Esophagus muscularis mucosa (tissue), 4 donors: ENCODE results near the gene POC1A. TPM values are rescaled to one million over a fixed set of nuclear protein-coding genes. Genes with fewer than 3 reads are reported as not detected.
A peak's percentile ranks its signal among the peaks of the same experiment; 100 is the strongest.

Source experiments
- DNase-seq: peaks from one replicate; pipeline ENCODE4 v3.0.0-alpha.2; 2017; ENCODE audit errors: extremely low spot score
- H3K27ac ChIP-seq, 4 donors: fragments of 200-600 bp; sonication (generic); replicated peaks in 1 of 4; 1 replicate in 3 of 4; 2 replicates in 1 of 4; pipeline ENCODE4 v1.5.1; 2016 to 2019; ENCODE audit warnings: mild to moderate bottlenecking in 1 of 4
- H3K27me3 ChIP-seq, 4 donors: fragments of 200-600 bp; sonication (generic); one replicate each; pipeline versions ENCODE4 v1.5.1 to v1.6.0; 2016 to 2019
- H3K36me3 ChIP-seq, 4 donors: fragments of 200-600 bp; sonication (generic); one replicate each; pipeline ENCODE4 v1.5.1; 2016 to 2019
- H3K4me1 ChIP-seq, 4 donors: fragments of 200-600 bp; sonication (generic); one replicate each; pipeline ENCODE4 v1.5.1; 2016 to 2019
- H3K4me3 ChIP-seq, 4 donors: fragments of 200-600 bp; sonication (generic); 1 replicate in 2 of 4; 2 replicates in 2 of 4; pipeline ENCODE4 v1.5.1; 2016 to 2019; ENCODE audit warnings: mild to moderate bottlenecking in 4 of 4, moderate library complexity in 1 of 4
- H3K9me3 ChIP-seq, 4 donors: fragments of 200-600 bp; sonication (generic); 1 replicate in 3 of 4; 2 replicates in 1 of 4; pipeline ENCODE4 v1.5.1; 2016 to 2019
- EP300 ChIP-seq: sonication (generic); formaldehyde crosslinking; IDR thresholded peaks from one replicate; pipeline ENCODE4 v1.6.1; 2017; ENCODE audit warnings: antibody characterized with exemption
- POLR2A ChIP-seq: fragments of 450-650 bp; IDR thresholded peaks from one replicate; pipeline ENCODE4 v1.6.1; 2017; ENCODE audit warnings: antibody characterized with exemption, moderate library complexity, mild to moderate bottlenecking, low read depth
- POLR2AphosphoS5 ChIP-seq, 2 donors: sonication (generic); formaldehyde crosslinking; IDR thresholded peaks; one replicate each; pipeline ENCODE4 v1.6.1; 2017; ENCODE audit warnings: antibody characterized with exemption in 2 of 2
- WGBS: methylation state at CpG from one replicate; pipeline ENCODE4 v1.1.5; 2018; 5-methylcytosine and 5-hydroxymethylcytosine counted together
- intact Hi-C: fragments of 100-400 bp; cut with DNase I; formaldehyde crosslinking; loops from one replicate; pipeline ENCODE4 v1.15.1; 2023
- total RNA-seq, 4 donors: library from RNA; depleted of rRNA; stranded (reverse); fragments of >200 nt; gene quantifications; one replicate each; pipeline versions ENCODE4 v1.1.0 to v1.2.1, GENCODE V29; 2016
- TF ChIP-seq, protein P1 (sequence below), 3 experiments: fragments of 200-600 bp in 2 of 3; fragments of 450-650 bp in 1 of 3; sonication (generic) in 2 of 3; IDR thresholded peaks; one replicate each; pipeline ENCODE4 v1.5.1; 2017 to 2019; ENCODE audit warnings: antibody characterized with exemption in 3 of 3, mild to moderate bottlenecking in 2 of 3, moderate library complexity in 1 of 3

Gene POC1A
- total RNA-seq, 4 donors from 2014 or later: 0.71 to 2.1 (median 1.2) TPM

- Histone ChIP-seq H3K4me1 (peaks cover 31 to 41% (median 35%) of the 10 kb centered on the region in 4 donors), H3K27ac (no peak overlapping the region), H3K27me3 (no peaks in the 10 kb centered on the region), H3K4me3 (no peak overlapping the region), H3K9me3 (no peaks in the 10 kb centered on the region), H3K36me3 (no peaks in the 10 kb centered on the region)
- WGBS: 83% methylated on average over 1 of the region's 1 CpG
- no peak for DNase-seq
- intact Hi-C loops: no loop called here
- TF ChIP-seq POLR2A: no peak
- no peak for TF ChIP-seq POLR2AphosphoS5 (IDR thresholded peaks at IDR 0.05)
- no peak for TF ChIP-seq EP300
- TF ChIP-seq, protein P1, sequence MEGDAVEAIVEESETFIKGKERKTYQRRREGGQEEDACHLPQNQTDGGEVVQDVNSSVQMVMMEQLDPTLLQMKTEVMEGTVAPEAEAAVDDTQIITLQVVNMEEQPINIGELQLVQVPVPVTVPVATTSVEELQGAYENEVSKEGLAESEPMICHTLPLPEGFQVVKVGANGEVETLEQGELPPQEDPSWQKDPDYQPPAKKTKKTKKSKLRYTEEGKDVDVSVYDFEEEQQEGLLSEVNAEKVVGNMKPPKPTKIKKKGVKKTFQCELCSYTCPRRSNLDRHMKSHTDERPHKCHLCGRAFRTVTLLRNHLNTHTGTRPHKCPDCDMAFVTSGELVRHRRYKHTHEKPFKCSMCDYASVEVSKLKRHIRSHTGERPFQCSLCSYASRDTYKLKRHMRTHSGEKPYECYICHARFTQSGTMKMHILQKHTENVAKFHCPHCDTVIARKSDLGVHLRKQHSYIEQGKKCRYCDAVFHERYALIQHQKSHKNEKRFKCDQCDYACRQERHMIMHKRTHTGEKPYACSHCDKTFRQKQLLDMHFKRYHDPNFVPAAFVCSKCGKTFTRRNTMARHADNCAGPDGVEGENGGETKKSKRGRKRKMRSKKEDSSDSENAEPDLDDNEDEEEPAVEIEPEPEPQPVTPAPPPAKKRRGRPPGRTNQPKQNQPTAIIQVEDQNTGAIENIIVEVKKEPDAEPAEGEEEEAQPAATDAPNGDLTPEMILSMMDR (IDR thresholded peaks at IDR 0.05): no peak
Measured at GRCh38 chr3:52092271-52092660, 62.0 kb downstream of the POC1A start.

GRCh38 chr3:52091586-52092270 lies 62.5 kb downstream of the POC1A start:
- Histone ChIP-seq H3K9me3 (no peaks in the 10 kb centered on the region), H3K36me3 (no peaks in the 10 kb centered on the region), H3K4me1 (peaks cover 34 to 46% (median 39%) of the 10 kb centered on the region in 4 donors), H3K27me3 (no peaks in the 10 kb centered on the region), H3K27ac (no peak overlapping the region), H3K4me3 (no peak overlapping the region)
- TF ChIP-seq EP300 (no peak), POLR2AphosphoS5 (IDR thresholded peaks at IDR 0.05) (no peak), POLR2A (no peak)
- TF ChIP-seq, protein P1 (IDR thresholded peaks at IDR 0.05): no peak
- no peak for DNase-seq
- intact Hi-C loops: no loop called here
- 68% methylated on average over 5 of the region's 5 CpGs for WGBS

DNA sequence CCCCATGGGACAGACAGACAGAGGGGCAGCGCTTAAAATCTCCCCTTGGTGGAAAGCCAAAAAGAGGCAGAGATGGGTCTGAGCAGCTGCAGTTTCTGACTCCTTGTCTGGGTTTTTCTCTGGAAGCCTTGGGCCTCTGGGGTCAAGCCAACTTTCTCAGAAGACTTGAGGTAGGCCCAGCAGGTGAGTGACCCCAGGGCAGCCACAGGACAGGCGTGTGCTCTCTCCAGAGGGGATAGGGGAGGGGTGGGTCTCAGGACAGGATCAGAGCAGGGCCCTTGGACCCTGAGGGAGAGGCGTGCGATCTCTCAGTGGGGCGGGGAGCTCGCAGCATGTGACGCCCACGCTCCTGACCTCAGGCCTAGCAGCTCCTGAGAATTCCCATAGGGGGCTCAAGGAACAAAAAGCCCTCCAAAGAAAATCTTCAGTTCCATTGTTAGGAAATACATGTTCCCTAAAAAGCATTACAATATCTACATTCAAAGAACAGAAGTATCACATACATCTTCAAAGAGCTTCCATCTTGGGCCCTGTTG lies 63.2 kb downstream of the POC1A start:
- intact Hi-C loops: no loop called here
- Histone ChIP-seq H3K9me3 (no peaks in the 10 kb centered on the region), H3K36me3 (no peaks in the 10 kb centered on the region), H3K27me3 (no peaks in the 10 kb centered on the region), H3K4me1 (peaks cover 37 to 50% (median 39%) of the 10 kb centered on the region in 4 donors), H3K4me3 (no peak overlapping the region), H3K27ac (peak overlapping the region in 2 of 4 donors; percentile 42 to 54)
- TF ChIP-seq, protein P1 (IDR thresholded peaks at IDR 0.05): no peak
- TF ChIP-seq POLR2AphosphoS5 (IDR thresholded peaks at IDR 0.05) (no peak), POLR2A (no peak), EP300 (no peak)
- WGBS: 87% methylated on average over 7 of the region's 8 CpGs
- no peak for DNase-seq

DNA sequence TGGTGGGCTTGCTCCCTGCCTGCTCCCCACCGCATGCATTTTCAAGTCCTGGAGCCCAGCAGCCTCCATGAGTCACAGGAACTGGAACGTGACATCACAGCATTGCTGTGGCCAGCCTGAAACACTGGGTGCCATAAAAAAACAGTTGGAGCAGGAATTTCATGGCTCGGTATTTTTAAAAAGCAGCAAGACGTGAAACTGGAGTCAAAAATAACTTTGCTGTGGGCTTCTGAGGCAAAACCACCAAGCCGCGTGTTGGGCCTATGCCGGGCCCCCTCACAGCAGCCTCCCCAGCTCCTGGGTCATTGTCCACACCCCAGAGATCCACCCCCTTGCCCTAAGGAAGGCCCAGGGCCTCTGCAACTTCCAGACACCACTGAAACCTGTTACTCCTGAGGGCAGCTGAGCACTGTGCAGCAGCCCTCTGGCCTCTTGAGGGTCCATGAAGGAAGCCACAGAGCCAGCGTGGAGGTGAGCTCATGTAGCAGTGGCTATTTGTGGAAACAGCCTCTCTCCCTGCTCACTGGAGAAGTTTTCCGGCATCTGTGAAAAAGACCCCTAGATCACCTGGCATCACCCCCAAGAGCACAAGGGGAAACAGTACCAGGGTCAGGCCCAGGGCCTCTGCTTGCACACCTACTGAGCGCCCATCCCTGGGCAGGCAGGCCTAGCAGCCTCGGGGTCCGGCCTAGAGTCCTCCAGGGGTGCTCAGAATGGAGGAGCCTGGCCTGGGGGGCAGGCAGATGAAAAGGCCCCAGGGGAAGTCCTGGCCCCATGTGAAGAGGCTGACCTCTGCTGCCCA lies 63.9 kb downstream of the POC1A start:
- 58% methylated on average over 8 of the region's 12 CpGs for WGBS
- peaks cover 37 to 50% (median 39%) of the 10 kb centered on the region in 4 donors for H3K4me1 ChIP-seq
- H3K9me3 ChIP-seq: no peaks in the 10 kb centered on the region
- no peak overlapping the region for H3K4me3 ChIP-seq
- intact Hi-C loops: no loop called here
- H3K36me3 ChIP-seq: no peaks in the 10 kb centered on the region
- no peak for TF ChIP-seq POLR2AphosphoS5 (IDR thresholded peaks at IDR 0.05)
- no peak for TF ChIP-seq POLR2A
- no peak for TF ChIP-seq EP300
- TF ChIP-seq, protein P1 (IDR thresholded peaks at IDR 0.05): no peak
- H3K27me3 ChIP-seq: no peaks in the 10 kb centered on the region
- DNase-seq: no peak
- peak overlapping the region; percentile 42 to 54 (median 52) for H3K27ac ChIP-seq
